H1 (cell line): ENCODE measurements around the gene LMNTD2. TPM values are rescaled to one million over a fixed set of nuclear protein-coding genes. Genes with fewer than 3 reads are reported as not detected.

Experiments used
- CTCF ChIA-PET: fragments of 300-600 bp; sonication (Branson Sonifier 250); formaldehyde crosslinking; loops from one replicate; lab custom pipeline; 2021; ENCODE audit not compliant: partially characterized antibody; lab: Charles Lee
- POLR2A ChIA-PET: fragments of 300-600 bp; sonication (Branson Sonifier 250); formaldehyde crosslinking; loops from one replicate; lab custom pipeline; 2021; ENCODE audit warnings: inconsistent platforms; ENCODE audit not compliant: partially characterized antibody; lab: Charles Lee
- DNase-seq, 2 experiments: peaks; one replicate each; pipeline versions ENCODE4 v3.0.0 to v3.0.0-alpha.2; 2010 to 2022; ENCODE audit warnings: low spot score in 2 of 2, low read depth in 1 of 2, mixed read lengths in 1 of 2
- FAIRE-seq: peaks from 2 replicates; lab custom pipeline; 2011; peaks lifted over from hg19 to GRCh38; lab: Jason Lieb, UNC
- H2AFZ ChIP-seq: 2 replicates; pipeline ENCODE4 v1.8.1; 2012; ENCODE audit warnings: low read length, inconsistent platforms
- H2AK5ac ChIP-seq: 2 replicates; pipeline ENCODE4 v1.6.1; 2013; ENCODE audit warnings: low read depth, low read length
- H2BK120ac ChIP-seq: replicated peaks from 2 replicates; pipeline ENCODE3; 2013; ENCODE audit warnings: low read depth, low read length, inconsistent platforms
- H2BK12ac ChIP-seq: 2 replicates; pipeline ENCODE4 v1.6.1; 2013; ENCODE audit warnings: low read depth, low read length
- H2BK15ac ChIP-seq: 2 replicates; pipeline ENCODE4 v1.6.1; 2013; ENCODE audit warnings: low read length
- H2BK20ac ChIP-seq: 2 replicates; pipeline ENCODE4 v1.6.1; 2013; ENCODE audit warnings: low read length
- H2BK5ac ChIP-seq: 2 replicates; pipeline ENCODE4 v1.6.1; 2013; ENCODE audit warnings: low read depth, low read length
- H3K14ac ChIP-seq: 2 replicates; pipeline ENCODE4 v1.6.1; 2013; ENCODE audit warnings: inconsistent platforms; ENCODE audit not compliant: insufficient read length
- H3K18ac ChIP-seq: 2 replicates; pipeline ENCODE4 v1.6.1; 2013; ENCODE audit warnings: low read length; ENCODE audit errors: extremely low read depth
- H3K23ac ChIP-seq: 2 replicates; pipeline ENCODE4 v1.6.1; 2013; ENCODE audit warnings: inconsistent platforms; ENCODE audit not compliant: insufficient read length
- H3K23me2 ChIP-seq: 2 replicates; pipeline ENCODE4 v1.6.1; 2013; ENCODE audit warnings: low read depth, low read length
- H3K27ac ChIP-seq: 2 replicates; pipeline ENCODE4 v1.6.1; 2011; ENCODE audit warnings: low read depth, low read length, inconsistent platforms
- H3K27me3 ChIP-seq, 4 experiments: replicated peaks in 1 of 4; 1 replicate in 1 of 4; 2 replicates in 3 of 4; pipeline versions ENCODE4 v1.6.1 to v1.8.1; 2011 to 2013; ENCODE audit warnings: low read length in 3 of 4, mild to moderate bottlenecking in 3 of 4, inconsistent platforms in 2 of 4, mixed read lengths in 2 of 4, moderate library complexity in 1 of 4; ENCODE audit not compliant: control insufficient read depth in 3 of 4, insufficient read depth in 3 of 4; ENCODE audit errors: extremely low read depth in 1 of 4
- H3K36me3 ChIP-seq, 4 experiments: 2 replicates each; pipeline versions ENCODE4 v1.6.1 to v1.8.1; 2011 to 2013; ENCODE audit warnings: mild to moderate bottlenecking in 4 of 4, low read length in 3 of 4, moderate library complexity in 2 of 4, control low read depth in 1 of 4, inconsistent platforms in 1 of 4; ENCODE audit not compliant: insufficient read depth in 4 of 4, control insufficient read depth in 2 of 4
- H3K4ac ChIP-seq: replicated peaks from 2 replicates; pipeline ENCODE3; 2013; ENCODE audit warnings: low read length, low read depth, mixed read lengths, inconsistent platforms; ENCODE audit not compliant: insufficient read length
- H3K4me1 ChIP-seq, 4 experiments: replicated peaks in 1 of 4; 1 replicate in 1 of 4; 2 replicates in 3 of 4; pipeline versions ENCODE4 v1.6.1 to v1.8.1; 2011 to 2013; ENCODE audit warnings: low read length in 3 of 4, inconsistent platforms in 2 of 4, mixed read lengths in 1 of 4; ENCODE audit not compliant: insufficient read depth in 4 of 4, control insufficient read depth in 3 of 4
- H3K4me2 ChIP-seq, 2 experiments: 2 replicates each; pipeline versions ENCODE4 v1.6.1 to v1.8.1; 2011 to 2013; ENCODE audit warnings: low read depth in 2 of 2, low read length in 2 of 2, control low read depth in 1 of 2, inconsistent platforms in 1 of 2, mild to moderate bottlenecking in 1 of 2; ENCODE audit not compliant: insufficient read depth in 1 of 2
- H3K4me3 ChIP-seq, 4 experiments: fragments of 200-600, 300-600 bp in 1 of 4; sonication (generic), shearing (Covaris generic), sonication (Bioruptor Twin) in 1 of 4; 2 replicates each; pipeline versions ENCODE4 v1.5.1 to v1.8.1; 2011 to 2016; ENCODE audit warnings: low read length in 4 of 4, low read depth in 3 of 4, control low read depth in 2 of 4, inconsistent platforms in 2 of 4, mild to moderate bottlenecking in 2 of 4, mixed read lengths in 1 of 4, moderate library complexity in 1 of 4; ENCODE audit not compliant: insufficient read depth in 2 of 4; ENCODE audit errors: extremely low read depth in 1 of 4
- H3K56ac ChIP-seq: replicated peaks from 2 replicates; pipeline ENCODE3; 2013; ENCODE audit warnings: low read depth, mild to moderate bottlenecking, mixed read lengths, low read length, inconsistent platforms; ENCODE audit not compliant: insufficient read length
- H3K79me1 ChIP-seq: 2 replicates; pipeline ENCODE4 v1.6.1; 2013; ENCODE audit warnings: low read depth, low read length, control low read depth
- H3K79me2 ChIP-seq, 2 experiments: 2 replicates each; pipeline versions ENCODE4 v1.6.1 to v1.8.1; 2012 to 2013; ENCODE audit warnings: low read length in 2 of 2, mild to moderate bottlenecking in 2 of 2, inconsistent platforms in 1 of 2; ENCODE audit not compliant: insufficient read depth in 2 of 2, control insufficient read depth in 1 of 2
- H3K9ac ChIP-seq, 4 experiments: replicated peaks in 1 of 4; 1 replicate in 1 of 4; 2 replicates in 3 of 4; pipeline versions ENCODE4 v1.6.1 to v1.8.1; 2011 to 2013; ENCODE audit warnings: low read depth in 3 of 4, low read length in 3 of 4, control low read depth in 2 of 4, mild to moderate bottlenecking in 2 of 4, moderate library complexity in 2 of 4, inconsistent platforms in 1 of 4; ENCODE audit errors: extremely low read depth in 1 of 4
- H3K9me3 ChIP-seq, 2 experiments: 2 replicates each; pipeline versions ENCODE4 v1.6.1 to v1.8.1; 2012 to 2013; ENCODE audit warnings: mild to moderate bottlenecking in 2 of 2, moderate library complexity in 2 of 2, control low read depth in 1 of 2, inconsistent platforms in 1 of 2, low read depth in 1 of 2, low read length in 1 of 2, mixed read lengths in 1 of 2; ENCODE audit not compliant: insufficient read depth in 2 of 2
- H4K20me1 ChIP-seq, 2 experiments: replicated peaks in 1 of 2; 2 replicates each; pipeline versions ENCODE3 to v1.8.1; 2011 to 2013; ENCODE audit warnings: inconsistent platforms in 2 of 2, low read length in 2 of 2, mild to moderate bottlenecking in 1 of 2; ENCODE audit not compliant: insufficient read depth in 2 of 2, control insufficient read depth in 1 of 2
- H4K5ac ChIP-seq: 2 replicates; pipeline ENCODE4 v1.6.1; 2013; ENCODE audit warnings: low read length, low read depth, mixed read lengths, inconsistent platforms; ENCODE audit not compliant: insufficient read length
- H4K8ac ChIP-seq: 2 replicates; pipeline ENCODE4 v1.8.0; 2013; ENCODE audit warnings: mild to moderate bottlenecking, moderate library complexity, low read length, inconsistent platforms; ENCODE audit not compliant: insufficient read depth; ENCODE audit errors: extremely low read depth
- H4K91ac ChIP-seq: replicated peaks from 2 replicates; pipeline ENCODE3; 2013; ENCODE audit warnings: low read length, mixed read lengths, inconsistent platforms; ENCODE audit not compliant: insufficient read length
- ASH2L ChIP-seq: fragments of 200-600, 300-600 bp; sonication (generic); IDR thresholded peaks from one replicate; pipeline ENCODE4 v1.7.1; 2017; ENCODE audit warnings: low read length
- CEBPB ChIP-seq: IDR thresholded peaks from 2 replicates; pipeline ENCODE4 v1.6.1; 2012; ENCODE audit warnings: low read depth, low read length
- HDAC6 ChIP-seq: IDR thresholded peaks from one replicate; pipeline ENCODE4 v1.7.1; 2012; ENCODE audit warnings: low read depth, mild to moderate bottlenecking, inconsistent platforms, low read length, moderate library complexity
- JUND ChIP-seq: IDR thresholded peaks from 2 replicates; pipeline ENCODE4 v1.6.1; 2011; ENCODE audit warnings: mild to moderate bottlenecking, improper control_type of control experiment, low read length
- KDM1A ChIP-seq: fragments of 200-600, 300-600 bp; sonication (generic); IDR thresholded peaks from 2 replicates; pipeline ENCODE4 v1.7.1; 2016; ENCODE audit warnings: mild to moderate bottlenecking, low read length, borderline replicate concordance
- KDM5A ChIP-seq: fragments of 200-600 bp; IDR thresholded peaks from 2 replicates; pipeline ENCODE4 v1.7.1; 2012; ENCODE audit warnings: mild to moderate bottlenecking, low read length, inconsistent platforms, mixed read lengths
- NRF1 ChIP-seq: IDR thresholded peaks from 2 replicates; pipeline ENCODE4 v1.6.1; 2011; ENCODE audit warnings: mild to moderate bottlenecking, low read depth, low read length, improper control_type of control experiment
- POU5F1 ChIP-seq: IDR thresholded peaks from 2 replicates; pipeline ENCODE4 v1.6.1; 2011; ENCODE audit warnings: low read depth, mild to moderate bottlenecking, low read length, moderate library complexity
- RFX5 ChIP-seq: IDR thresholded peaks from 2 replicates; pipeline ENCODE4 v1.6.1; 2011; ENCODE audit warnings: low read depth, low read length, improper control_type of control experiment, borderline replicate concordance
- RNF2 ChIP-seq: fragments of 200-900, 300-1000 bp; sonication (generic); IDR thresholded peaks from 2 replicates; pipeline ENCODE4 v1.7.1; 2016; ENCODE audit warnings: borderline replicate concordance, low read depth, mild to moderate bottlenecking, antibody characterized with exemption, low read length; ENCODE audit not compliant: poor library complexity, severe bottlenecking; ENCODE audit errors: missing control alignments
- SAP30 ChIP-seq: fragments of 300-600 bp; sonication (generic); IDR thresholded peaks from 2 replicates; pipeline ENCODE4 v1.7.1; 2012; ENCODE audit warnings: low read length, moderate library complexity, mild to moderate bottlenecking, inconsistent platforms; ENCODE audit not compliant: insufficient read depth, insufficient replicate concordance
- SRF ChIP-seq: IDR thresholded peaks from 2 replicates; pipeline ENCODE4 v1.6.1; 2011; ENCODE audit warnings: mild to moderate bottlenecking, low read depth, low read length, moderate library complexity
- TEAD4 ChIP-seq: IDR thresholded peaks from 2 replicates; pipeline ENCODE4 v1.6.1; 2012; ENCODE audit warnings: low read depth, low read length, inconsistent platforms, mixed read lengths
- WGBS, 2 experiments: shearing (Covaris generic) in 1 of 2; methylation state at CpG; one replicate each; pipeline versions ENCODE4 v1.1.6 to v1.1.7; 2013 to 2015; ENCODE audit warnings: low lambda C conversion rate in 2 of 2, mixed read lengths in 2 of 2, inconsistent platforms in 1 of 2, low coverage in 1 of 2, missing lambda C conversion rate in 1 of 2; ENCODE audit not compliant: insufficient replicate concordance in 2 of 2, insufficient coverage in 1 of 2, insufficient read length in 1 of 2; ENCODE audit errors: extremely low coverage in 1 of 2, missing lambda C conversion rate in 1 of 2; 5-methylcytosine and 5-hydroxymethylcytosine counted together
- polyA plus RNA-seq, 7 experiments: library from polyadenylated mRNA; depleted of rRNA in 3 of 7; stranded (reverse) in 5 of 7; unstranded in 2 of 7; fragments of >200 nt in 5 of 7; fragments of 200-250 nt in 2 of 7; gene quantifications; 1 replicate in 5 of 7; 2 replicates in 1 of 7; 4 replicates in 1 of 7; pipeline versions ENCODE4 v1.2.1 to v1.2.3, GENCODE V29; 2011 to 2013; ENCODE audit warnings: missing spikeins in 2 of 7, mixed read lengths in 2 of 7
- total RNA-seq: library from RNA; stranded (reverse); fragmentation: NEBNext Ultra II Directional; extraction: Animal tissue kit (Norgen Biotek cat#: 25700); gene quantifications from 2 replicates; pipeline ENCODE4 v1.2.1, GENCODE V29; 2021
- TF ChIP-seq, protein P1 (sequence below): IDR thresholded peaks from 2 replicates; pipeline ENCODE4 v1.6.1; 2012; ENCODE audit warnings: inconsistent platforms

Gene LMNTD2
- total and polyA plus RNA-seq, 2 of the 8 experiments (the other 6 are each of a cell fraction or from before 2014, with no cell fraction given): 1.6 to 3.1 TPM

DNA sequence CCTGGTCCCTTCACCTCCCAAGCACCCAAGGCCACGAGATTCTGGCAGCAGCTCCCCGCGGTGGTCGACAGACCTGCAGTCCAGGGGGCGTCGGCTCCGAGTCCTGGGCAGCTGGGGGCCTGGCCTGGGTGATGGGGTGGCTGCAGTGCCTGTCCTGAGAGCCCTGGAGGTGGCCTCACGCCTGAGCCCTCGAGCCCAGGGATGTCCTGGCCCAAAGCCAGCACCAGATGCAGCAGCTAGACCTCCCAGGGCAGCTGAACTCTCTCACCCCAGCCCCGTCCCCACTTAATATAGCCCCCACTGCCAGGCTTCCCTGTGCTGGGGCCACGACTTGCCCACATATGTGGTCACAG is 6.6 kb downstream of the LMNTD2 start:
- H3K14ac ChIP-seq: no peak overlapping the region
- no peak overlapping the region for H2AFZ ChIP-seq
- no peak overlapping the region for H3K4me3 ChIP-seq
- H3K4me1 ChIP-seq: peaks cover 0 to 21% (median 5%) of the 10 kb centered on the region in 4 experiments; a peak in 4 of 7 replicates
- H3K56ac ChIP-seq: no peak overlapping the region
- POLR2A ChIA-PET: interaction anchor here (0.6 to 1.7 kb wide), 8 partner anchors 9 to 276 kb away, joined by 3 to 4 read pairs (median 3); no protein-coding TSS in a partner anchor
- H3K36me3 ChIP-seq: no peaks in the 10 kb centered on the region
- no peak overlapping the region for H2BK5ac ChIP-seq
- 0 out of 4 replicates have a peak overlapping the region, but pooled peaks of 1 of the 2 experiments have one; percentile 66 for H3K4me2 ChIP-seq
- peaks cover 8% of the 10 kb centered on the region; the same call in 1 of the 2 replicates for H3K23me2 ChIP-seq
- H2BK20ac ChIP-seq: no peak overlapping the region
- TF ChIP-seq ASH2L (no peak), POU5F1 (no peak), RFX5 (no peak), SRF (no peak), SAP30 (no peak), HDAC6 (no peak), CEBPB (no peak), TEAD4 (no peak), NRF1 (no peak), RNF2 (no peak), JUND (no peak), KDM5A (no peak), KDM1A (no peak)
- TF ChIP-seq, protein P1, sequence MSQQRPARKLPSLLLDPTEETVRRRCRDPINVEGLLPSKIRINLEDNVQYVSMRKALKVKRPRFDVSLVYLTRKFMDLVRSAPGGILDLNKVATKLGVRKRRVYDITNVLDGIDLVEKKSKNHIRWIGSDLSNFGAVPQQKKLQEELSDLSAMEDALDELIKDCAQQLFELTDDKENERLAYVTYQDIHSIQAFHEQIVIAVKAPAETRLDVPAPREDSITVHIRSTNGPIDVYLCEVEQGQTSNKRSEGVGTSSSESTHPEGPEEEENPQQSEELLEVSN: no peak
- TF ChIP-seq, all 59 proteins: peak for 0
- H4K5ac ChIP-seq: no peak overlapping the region
- 0 out of 2 replicates have a peak overlapping the region, but pooled peaks have one; percentile 61 for H2BK15ac ChIP-seq
- no peak for DNase-seq
- no peaks in the 10 kb centered on the region for H3K9me3 ChIP-seq
- no peak overlapping the region for H4K8ac ChIP-seq
- no peak overlapping the region for H3K23ac ChIP-seq
- CTCF ChIA-PET: interaction anchor here (1.2 to 3.8 kb wide), 9 partner anchors 10 to 200 kb away, joined by 3 to 21 read pairs (median 5); no protein-coding TSS in a partner anchor
- H3K79me2 ChIP-seq: no peaks in the 10 kb centered on the region
- no peak overlapping the region for H2AK5ac ChIP-seq
- no peak overlapping the region for H4K91ac ChIP-seq
- H3K27me3 ChIP-seq: peaks cover 13 to 29% (median 26%) of the 10 kb centered on the region in 4 experiments
- 91% methylated on average over 8 of the region's 11 CpGs; no CpG with 5 or more reads in 1 of the 2 experiments for WGBS, 2 experiments
- H2BK12ac ChIP-seq: no peak overlapping the region
- no peak for FAIRE-seq
- no peak overlapping the region for H3K9ac ChIP-seq
- H3K4ac ChIP-seq: no peak overlapping the region
- H4K20me1 ChIP-seq: no peaks in the 10 kb centered on the region
- no peaks in the 10 kb centered on the region for H3K79me1 ChIP-seq
- no peak overlapping the region for H3K18ac ChIP-seq
- H2BK120ac ChIP-seq: no peak overlapping the region
- H3K27ac ChIP-seq: no peak overlapping the region
